ENCODE data around the gene TUBA3E. TPM values are rescaled to one million over a fixed set of nuclear protein-coding genes. Genes with fewer than 3 reads are reported as not detected.
A peak's percentile ranks its signal among the peaks of the same experiment; 100 is the strongest.
"Not testable (repeated sequence)": the region's sequence is repeated elsewhere in the genome, so short reads cannot be mapped to it uniquely, and the experiment has no call there.

Gene TUBA3E
- not detected in 2 replicates for total RNA-seq (2014; rRNA removed; shearing (Covaris generic))

- in situ Hi-C loops (cut with HindIII; ENCODE audit: low sequenced_read_pairs), result no loop called here
- DNase-seq (ENCODE audit: low spot score), result no peak
These were observed at the start of gene TUBA3E for GRCh38 chr2:130198343-130198742. Gene TUBA3E (minus strand): TSS chr2:130198439. CDS start chr2:130198360, 79 bp downstream.

GRCh38 chr2:130246430-130246829, 48.2 kb upstream of the TUBA3E start:
- in situ Hi-C loops (cut with HindIII; ENCODE audit: low sequenced_read_pairs), result no loop called here
- no peak for DNase-seq (ENCODE audit: low spot score)

- in situ Hi-C loops (cut with HindIII; ENCODE audit: low sequenced_read_pairs), result no loop called here
- no peak for DNase-seq (ENCODE audit: low spot score)
These were observed 47.7 kb upstream of the TUBA3E start for GRCh38 chr2:130245976-130246375.

- in situ Hi-C loops (cut with HindIII; ENCODE audit: low sequenced_read_pairs), result no loop called here
- DNase-seq (ENCODE audit: low spot score), result no peak
These were observed 45.1 kb upstream of the TUBA3E start for GRCh38 chr2:130243359-130243758.

GRCh38 chr2:130241041-130241707, 42.9 kb upstream of the TUBA3E start:
- DNase-seq (ENCODE audit: low spot score), result no peak
- in situ Hi-C loops (cut with HindIII; ENCODE audit: low sequenced_read_pairs), result no loop called here

- in situ Hi-C loops (cut with HindIII; ENCODE audit: low sequenced_read_pairs); DNase-seq (ENCODE audit: low spot score): not testable (repeated sequence)
These were observed 41.3 kb upstream of the TUBA3E start for GRCh38 chr2:130239581-130239980.

- in situ Hi-C loops (cut with HindIII; ENCODE audit: low sequenced_read_pairs); DNase-seq (ENCODE audit: low spot score): not testable (repeated sequence)
These were observed 34.8 kb upstream of the TUBA3E start for GRCh38 chr2:130233066-130233465.

- no peak for DNase-seq (ENCODE audit: low spot score)
- in situ Hi-C loops (cut with HindIII; ENCODE audit: low sequenced_read_pairs), result no loop called here
These were observed 33.4 kb upstream of the TUBA3E start for GRCh38 chr2:130231656-130232055.

- DNase-seq (ENCODE audit: low spot score); in situ Hi-C loops (cut with HindIII; ENCODE audit: low sequenced_read_pairs): not testable (repeated sequence)
These were observed 32.7 kb upstream of the TUBA3E start for GRCh38 chr2:130230907-130231306.

GRCh38 chr2:130230376-130230775, 32.1 kb upstream of the TUBA3E start:
- DNase-seq (ENCODE audit: low spot score); in situ Hi-C loops (cut with HindIII; ENCODE audit: low sequenced_read_pairs): not testable (repeated sequence)

- DNase-seq (ENCODE audit: low spot score), result peak; percentile 2
- in situ Hi-C loops (cut with HindIII; ENCODE audit: low sequenced_read_pairs), result not testable (repeated sequence)
These were observed 30.9 kb upstream of the TUBA3E start for GRCh38 chr2:130229161-130229510.

GRCh38 chr2:130228467-130229160, 30.4 kb upstream of the TUBA3E start:
- in situ Hi-C loops (cut with HindIII; ENCODE audit: low sequenced_read_pairs); DNase-seq (ENCODE audit: low spot score): not testable (repeated sequence)

GRCh38 chr2:130228005-130228404, 29.8 kb upstream of the TUBA3E start:
- in situ Hi-C loops (cut with HindIII; ENCODE audit: low sequenced_read_pairs); DNase-seq (ENCODE audit: low spot score): not testable (repeated sequence)

GRCh38 chr2:130222523-130222922, 24.3 kb upstream of the TUBA3E start:
- in situ Hi-C loops (cut with HindIII; ENCODE audit: low sequenced_read_pairs); DNase-seq (ENCODE audit: low spot score): not testable (repeated sequence)

- DNase-seq (ENCODE audit: low spot score); in situ Hi-C loops (cut with HindIII; ENCODE audit: low sequenced_read_pairs): not testable (repeated sequence)
These were observed 22.3 kb upstream of the TUBA3E start for GRCh38 chr2:130220505-130220904.

- DNase-seq (ENCODE audit: low spot score); in situ Hi-C loops (cut with HindIII; ENCODE audit: low sequenced_read_pairs): not testable (repeated sequence)
These were observed 20.9 kb upstream of the TUBA3E start for GRCh38 chr2:130219147-130219546.

- DNase-seq (ENCODE audit: low spot score); in situ Hi-C loops (cut with HindIII; ENCODE audit: low sequenced_read_pairs): not testable (repeated sequence)
These were observed 8.8 kb upstream of the TUBA3E start for GRCh38 chr2:130207051-130207450.

GRCh38 chr2:130203150-130203549, 4.9 kb upstream of the TUBA3E start:
- DNase-seq (ENCODE audit: low spot score); in situ Hi-C loops (cut with HindIII; ENCODE audit: low sequenced_read_pairs): not testable (repeated sequence)

GRCh38 chr2:130202518-130202917, 4.3 kb upstream of the TUBA3E start:
- in situ Hi-C loops (cut with HindIII; ENCODE audit: low sequenced_read_pairs); DNase-seq (ENCODE audit: low spot score): not testable (repeated sequence)

GRCh38 chr2:130196052-130196451, 2.2 kb downstream of the TUBA3E start:
- DNase-seq (ENCODE audit: low spot score); in situ Hi-C loops (cut with HindIII; ENCODE audit: low sequenced_read_pairs): not testable (repeated sequence)

Measured in G401 (cell line).